GM21515 (cell line): ENCODE results near the gene MYO1D.

ENCODE experiments used
- ATAC-seq: cut with Tn5 transposase; IDR thresholded peaks from one replicate; pipeline ENCODE4 v1.9.1; 2021; ENCODE audit not compliant: unreplicated experiment

The MYO1D gene

DNA sequence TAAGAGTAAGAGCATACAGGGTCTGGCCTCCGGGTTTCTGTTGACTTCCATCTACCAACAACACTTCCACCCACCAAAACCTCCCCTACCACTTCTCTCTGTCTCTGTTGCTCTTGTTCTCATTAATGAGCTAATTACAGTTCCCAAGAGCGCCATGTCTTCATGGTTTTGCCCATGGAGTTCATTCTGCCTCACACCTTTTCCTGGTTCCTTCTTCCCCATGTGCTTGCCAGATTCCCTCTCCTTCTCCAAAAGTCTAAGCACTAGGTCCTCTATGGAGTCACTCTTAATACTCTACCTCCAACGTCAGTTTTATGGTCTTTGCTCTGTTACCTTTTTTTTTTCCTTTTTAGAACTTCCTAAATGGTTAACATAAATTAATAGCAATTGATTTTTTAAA lies 92.8 kb downstream of the MYO1D start:
- no peak for ATAC-seq

DNA sequence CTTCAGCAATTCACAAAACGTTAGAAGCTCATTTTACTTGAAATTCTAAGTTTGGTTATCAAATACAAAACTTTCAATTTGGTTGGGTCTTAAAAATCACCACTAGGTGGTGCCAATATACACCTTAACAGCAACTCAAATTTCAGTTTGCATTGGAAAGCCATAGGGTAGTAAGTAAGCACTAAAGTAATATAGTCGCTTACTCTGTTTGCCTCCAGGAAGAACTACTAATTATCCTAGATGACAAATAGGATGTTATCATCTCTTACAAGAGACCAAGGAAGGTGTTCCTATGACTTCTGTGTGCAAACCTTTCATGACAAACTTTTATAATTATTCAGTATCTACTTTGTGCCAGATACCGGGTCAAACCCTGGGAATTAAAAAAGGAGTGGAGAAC lies 93.3 kb downstream of the MYO1D start:
- no peak for ATAC-seq

DNA sequence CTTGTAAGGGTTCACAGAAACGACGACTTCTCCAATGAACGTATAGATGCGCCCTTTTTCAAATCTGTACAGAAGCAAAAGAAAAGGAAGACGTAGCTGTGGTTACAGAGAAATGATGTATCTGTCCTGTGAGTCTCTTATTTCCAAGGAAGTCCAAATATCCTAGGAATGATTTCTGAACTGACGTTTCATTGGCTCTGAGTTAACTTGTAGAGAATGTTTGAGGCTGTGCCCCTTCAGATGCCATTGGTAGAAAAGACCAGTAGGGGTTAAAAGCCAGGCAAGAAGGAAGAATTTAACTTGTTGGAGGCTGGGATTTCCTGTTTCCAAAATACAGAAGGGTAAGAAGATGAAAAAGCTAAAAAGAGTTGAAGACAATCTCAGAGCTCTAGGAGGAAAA lies 96.2 kb downstream of the MYO1D start:
- no peak for ATAC-seq

DNA sequence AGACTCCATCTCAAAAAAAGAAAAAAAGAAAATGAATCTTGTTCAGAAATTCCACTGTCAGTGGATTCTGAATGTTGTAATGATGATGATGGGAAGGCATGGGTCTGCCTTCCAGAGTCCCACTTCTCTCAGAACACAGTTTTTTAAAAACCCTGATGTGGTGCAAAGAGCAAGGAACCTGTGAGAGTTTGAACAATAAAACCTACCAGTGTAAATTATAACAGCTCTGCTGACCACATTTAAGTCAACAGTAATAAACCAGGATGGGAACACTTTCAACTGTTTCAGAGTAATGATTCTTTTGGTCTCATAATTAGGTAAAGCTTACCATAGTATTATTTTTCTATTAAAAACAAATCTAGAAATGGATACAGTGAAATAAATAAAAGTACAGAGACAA lies 99.0 kb downstream of the MYO1D start:
- no peak for ATAC-seq

DNA sequence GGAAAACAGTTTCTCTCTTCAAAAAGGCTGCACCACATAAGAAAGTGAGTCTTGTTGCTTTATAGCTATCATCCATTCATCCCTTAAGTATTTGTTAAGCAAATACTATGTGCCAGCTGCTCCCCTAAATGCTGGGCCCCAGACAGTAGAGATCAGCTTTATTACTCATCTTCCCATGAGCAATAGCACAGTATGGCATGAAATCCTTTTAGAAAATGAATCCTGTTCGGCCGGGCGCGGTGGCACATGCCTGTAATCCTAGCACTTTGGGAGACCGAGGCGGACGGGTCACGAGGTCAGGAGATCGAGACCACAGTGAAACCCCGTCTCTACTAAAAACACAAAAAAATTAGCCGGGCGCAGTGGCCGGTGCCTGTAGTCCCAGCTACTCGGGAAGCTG lies 99.5 kb downstream of the MYO1D start:
- no peak for ATAC-seq

DNA sequence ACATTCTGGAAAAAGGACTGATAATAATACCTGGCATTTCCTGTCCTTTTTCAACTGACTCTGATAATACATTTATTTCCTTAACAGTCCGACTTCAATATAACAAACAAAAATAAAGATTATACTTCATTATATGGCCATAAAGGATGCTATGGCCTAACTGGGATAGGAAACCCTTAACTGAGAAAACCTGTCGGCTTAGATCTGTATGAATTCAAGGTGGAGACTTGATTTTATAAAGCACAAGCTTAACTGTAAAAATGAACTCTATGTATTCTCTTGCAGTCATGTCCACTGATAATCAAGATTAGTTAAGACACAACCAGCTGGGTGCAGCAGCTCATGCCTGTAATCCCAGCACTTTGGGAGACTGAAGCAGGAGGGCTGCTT lies 102.2 kb downstream of the MYO1D start:
- ATAC-seq = no peak

DNA sequence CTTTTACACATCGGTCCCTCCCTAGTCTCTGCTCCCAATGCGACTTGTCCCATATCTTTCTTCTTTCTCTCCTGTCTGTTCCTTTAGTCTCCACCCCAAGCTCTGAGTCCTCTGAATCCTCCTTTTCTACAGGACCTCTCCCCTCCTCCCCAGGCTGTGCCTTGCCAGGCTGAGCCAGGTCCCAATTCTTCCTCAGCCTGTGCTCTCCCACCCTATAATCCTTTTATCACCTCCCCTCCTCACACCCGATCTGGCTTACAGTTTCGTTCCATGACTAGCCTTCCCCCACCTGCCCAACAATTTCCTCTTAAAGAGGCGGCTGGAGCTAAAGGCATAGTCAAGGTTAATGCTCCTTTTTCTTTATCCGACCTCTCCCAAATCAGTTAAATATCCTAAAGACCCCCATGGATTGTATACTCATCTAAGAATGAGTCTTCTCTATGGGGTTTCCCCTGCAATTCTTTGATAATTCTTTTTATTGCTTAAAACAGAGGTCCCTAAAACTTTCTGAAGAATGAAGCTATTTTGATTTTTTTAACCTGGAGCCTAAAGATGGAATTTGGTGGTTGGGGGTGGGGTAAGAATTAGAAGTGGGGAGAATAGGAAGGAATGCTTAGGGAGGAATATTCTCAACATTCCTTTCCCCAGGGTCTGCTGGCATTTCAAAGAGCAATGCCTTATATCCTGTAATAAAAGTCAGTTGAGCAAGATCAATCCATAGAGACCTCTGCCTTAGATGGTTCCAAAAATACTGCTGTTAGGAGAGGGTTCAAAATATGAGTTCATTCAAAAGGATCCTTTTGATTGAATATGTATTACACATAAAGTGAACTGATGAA lies 102.8 kb downstream of the MYO1D start:
- no peak for ATAC-seq

DNA sequence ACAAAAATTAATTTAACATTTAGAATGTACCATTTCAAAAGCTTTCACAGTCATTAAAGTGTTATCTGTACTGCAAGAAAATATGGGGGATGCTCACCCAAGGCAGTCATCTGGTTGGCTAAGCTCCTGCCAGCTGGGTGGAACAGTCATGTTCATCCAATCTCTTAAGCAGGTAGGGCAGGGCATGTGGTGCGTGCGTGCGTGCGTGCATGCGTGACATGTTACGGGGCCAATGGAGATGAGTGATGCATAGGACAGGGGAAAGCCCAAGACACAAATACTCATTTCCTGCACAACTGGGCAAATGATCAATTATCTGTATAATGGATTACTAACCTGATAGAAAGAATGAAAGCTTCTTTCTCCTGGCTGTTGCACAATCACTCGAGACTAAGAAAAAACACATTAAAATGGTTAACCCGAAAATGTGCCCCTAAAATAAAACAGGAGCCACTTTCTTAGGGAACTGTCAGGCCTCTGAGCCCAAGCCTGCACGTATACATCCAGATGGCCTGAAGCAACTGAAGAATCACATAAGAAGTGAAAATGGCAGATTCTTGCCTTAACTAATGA lies 104.4 kb downstream of the MYO1D start:
- no peak for ATAC-seq

DNA sequence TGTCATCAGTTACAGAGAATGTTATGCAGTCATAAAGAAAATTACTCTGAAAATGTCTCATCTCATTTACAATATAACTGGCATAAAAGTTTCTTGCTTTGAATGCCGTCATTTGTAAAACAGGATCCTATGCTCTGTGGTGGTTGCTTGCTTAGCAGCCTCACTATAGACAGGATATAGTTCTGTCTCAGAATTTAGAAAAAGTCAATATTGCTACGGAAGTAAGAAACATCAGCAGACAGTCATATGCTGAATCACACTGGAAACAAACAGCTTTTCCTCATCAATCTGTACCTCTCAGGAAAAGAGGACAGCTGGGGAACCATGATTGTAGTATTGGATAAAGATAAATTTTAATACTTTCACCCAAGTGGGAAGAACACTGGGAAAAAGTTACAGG lies 105.5 kb downstream of the MYO1D start:
- no peak for ATAC-seq

DNA sequence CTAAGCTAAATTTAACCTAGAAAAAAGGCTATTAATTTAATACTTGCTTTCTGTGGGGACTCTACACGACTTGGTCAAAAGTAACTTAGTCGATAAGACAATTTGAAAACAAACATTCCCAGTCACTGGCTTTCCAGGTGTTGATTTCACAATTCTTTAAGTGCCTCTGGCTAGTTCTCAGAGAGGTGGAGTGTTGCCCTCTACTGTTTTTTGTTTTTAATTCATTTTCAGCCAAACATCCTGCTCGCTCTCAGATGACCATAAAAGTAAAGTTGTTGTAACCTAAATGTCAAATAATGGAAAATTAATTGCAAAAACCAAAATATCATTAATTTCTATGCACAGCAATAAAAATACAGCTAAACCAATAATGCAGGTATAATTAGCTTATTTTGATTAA lies 107.1 kb downstream of the MYO1D start:
- no peak for ATAC-seq

DNA sequence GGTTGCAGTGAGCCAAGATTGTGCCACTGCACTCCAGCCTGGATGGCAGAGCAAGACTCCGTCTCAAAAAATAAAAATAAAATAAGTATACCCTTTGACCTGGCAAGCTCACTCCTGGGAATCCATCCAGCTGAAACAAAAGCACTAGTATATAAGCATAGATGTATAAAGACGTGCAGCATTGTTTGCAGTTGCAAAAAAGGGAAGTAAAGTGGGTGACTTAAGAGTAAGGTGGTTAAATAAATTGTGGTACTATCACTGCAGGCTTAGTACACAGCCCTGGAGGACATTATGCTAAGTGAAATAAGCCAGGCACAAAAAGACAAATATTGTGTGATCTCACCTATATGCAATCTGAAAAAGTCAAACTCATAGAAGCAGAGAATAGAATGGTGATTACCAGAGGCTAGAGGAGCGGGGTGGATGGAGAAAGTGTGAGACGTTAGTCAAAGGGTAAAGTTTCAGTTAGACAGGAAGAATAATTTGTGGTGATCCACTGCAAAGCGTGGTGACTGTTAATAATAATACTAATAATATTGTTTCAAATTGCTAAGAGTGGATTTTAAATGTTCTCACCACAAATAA lies 113.0 kb downstream of the MYO1D start:
- ATAC-seq = no peak

DNA sequence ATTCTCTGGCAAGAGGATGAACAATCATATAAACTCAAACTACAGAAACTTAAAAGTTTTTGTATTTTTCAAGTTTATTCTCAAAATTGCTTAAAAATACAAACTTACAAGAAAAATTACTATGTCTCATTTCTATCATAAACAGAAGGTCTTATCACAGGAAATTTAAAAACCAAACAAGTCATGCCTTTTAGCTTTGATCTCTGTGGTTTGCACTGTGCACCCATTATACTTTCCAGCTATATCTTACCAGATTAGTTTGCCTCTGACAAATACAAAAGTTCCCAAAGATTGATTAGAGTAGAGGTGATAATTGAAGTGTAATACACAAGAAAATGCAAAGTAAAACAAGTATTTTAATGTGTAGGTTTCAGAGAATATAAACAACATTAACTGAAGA lies 117.4 kb downstream of the MYO1D start:
- no peak for ATAC-seq

DNA sequence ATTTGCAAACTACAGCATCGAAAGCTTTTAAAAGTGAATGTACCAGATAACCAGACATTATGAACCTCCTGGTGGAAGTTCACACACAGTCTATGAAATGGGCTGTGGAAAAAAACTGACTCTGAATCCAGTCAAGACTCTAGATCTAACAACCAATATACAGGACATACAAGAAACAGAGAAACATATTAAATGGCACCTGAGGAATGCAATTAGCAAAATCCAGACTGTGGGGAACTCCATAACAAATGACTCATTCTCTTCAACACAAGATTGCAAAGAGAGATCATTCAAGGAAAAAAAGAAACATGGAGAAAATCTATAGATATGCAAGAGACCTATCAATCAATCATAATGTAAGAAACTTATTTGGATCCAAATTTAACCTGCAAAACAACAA lies 119.0 kb downstream of the MYO1D start:
- no peak for ATAC-seq

DNA sequence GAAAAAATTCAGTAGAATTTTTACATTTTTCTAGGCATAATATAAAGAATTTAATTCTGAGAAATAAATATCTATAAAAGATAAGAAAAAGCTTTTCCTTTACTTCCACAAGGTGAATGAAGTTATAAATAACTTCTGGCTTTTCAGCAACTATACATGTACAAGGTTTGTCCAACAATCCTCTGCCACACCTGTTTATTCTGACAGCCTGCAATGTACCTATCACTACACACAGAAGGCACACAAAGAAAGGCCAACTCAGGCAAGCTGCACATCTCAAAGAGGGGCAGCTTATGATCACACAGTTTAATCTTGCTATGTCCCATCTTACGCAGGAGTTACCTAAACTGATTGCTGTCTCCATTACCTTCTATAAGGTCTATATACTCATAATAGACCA lies 120.2 kb downstream of the MYO1D start:
- no peak for ATAC-seq

DNA sequence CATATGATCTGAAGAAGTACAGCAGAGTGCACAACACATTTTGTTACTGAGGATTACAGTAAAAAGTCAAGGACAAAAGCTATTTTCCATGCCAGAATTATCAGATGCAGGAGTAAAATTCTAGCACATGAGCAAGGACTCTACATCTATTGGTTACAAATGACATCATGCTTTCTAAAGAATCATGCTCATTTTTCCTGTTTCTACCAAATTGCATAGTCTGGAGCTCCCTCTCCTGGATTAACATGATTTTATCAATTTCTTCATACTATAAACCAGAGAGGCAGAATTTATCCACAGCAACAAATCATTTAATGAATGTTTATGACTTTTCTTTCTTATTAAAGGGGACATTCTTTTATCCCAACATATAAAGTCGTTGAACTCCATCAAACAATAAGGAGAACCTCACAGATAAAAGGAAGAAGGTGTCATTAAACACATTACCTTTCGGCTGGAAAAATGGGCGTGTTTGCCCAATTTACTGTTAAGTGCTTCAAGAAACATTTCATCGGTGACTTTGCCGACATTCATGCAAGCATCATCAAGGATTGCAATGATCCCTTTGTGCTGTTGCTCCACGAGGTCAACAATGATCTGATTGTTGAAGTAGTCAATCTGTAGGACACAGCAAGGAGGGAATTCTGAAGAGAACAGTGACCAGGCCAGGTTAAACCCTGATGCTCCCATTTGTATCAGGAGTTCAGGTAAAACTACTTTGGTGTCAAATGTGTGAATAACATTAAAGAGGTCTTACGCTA lies 121.7 kb downstream of the MYO1D start:
- no peak for ATAC-seq

DNA sequence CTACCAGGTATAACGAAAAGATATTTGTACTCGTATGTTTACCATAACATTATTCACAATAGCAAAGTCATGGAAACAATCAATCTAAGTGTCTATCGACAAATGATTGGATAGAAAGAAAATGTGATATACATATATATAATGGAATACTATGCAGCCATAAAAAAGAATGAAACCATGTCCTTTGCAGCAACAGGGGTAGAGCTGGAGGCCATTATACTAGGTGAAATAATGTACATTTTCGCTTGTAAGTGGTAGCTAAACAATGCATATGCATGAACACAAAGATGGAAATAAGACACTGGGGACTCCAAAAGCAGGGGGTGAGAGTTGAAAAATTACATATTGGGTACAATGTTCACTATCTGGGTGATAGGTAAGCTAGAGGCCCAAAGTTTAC lies 124.0 kb downstream of the MYO1D start:
- no peak for ATAC-seq

DNA sequence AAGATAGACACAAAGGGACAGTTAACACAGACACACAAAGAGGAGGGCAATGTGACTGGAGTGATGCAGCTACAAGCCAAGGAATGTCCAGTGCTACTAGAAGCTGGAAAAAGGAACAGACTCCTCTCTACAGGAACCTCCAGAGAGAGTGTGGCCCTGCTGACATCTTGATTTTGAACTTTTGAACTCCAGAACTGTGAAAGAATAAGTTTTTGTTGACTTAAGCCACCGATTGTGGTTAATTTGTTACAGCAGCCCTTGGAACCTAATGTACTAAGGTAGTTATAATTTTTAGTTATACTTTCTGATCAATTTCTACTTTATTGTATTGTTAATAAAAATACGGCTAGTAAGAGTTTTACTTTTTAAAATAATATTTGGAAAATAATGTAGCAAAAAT lies 129.1 kb downstream of the MYO1D start:
- ATAC-seq = no peak

DNA sequence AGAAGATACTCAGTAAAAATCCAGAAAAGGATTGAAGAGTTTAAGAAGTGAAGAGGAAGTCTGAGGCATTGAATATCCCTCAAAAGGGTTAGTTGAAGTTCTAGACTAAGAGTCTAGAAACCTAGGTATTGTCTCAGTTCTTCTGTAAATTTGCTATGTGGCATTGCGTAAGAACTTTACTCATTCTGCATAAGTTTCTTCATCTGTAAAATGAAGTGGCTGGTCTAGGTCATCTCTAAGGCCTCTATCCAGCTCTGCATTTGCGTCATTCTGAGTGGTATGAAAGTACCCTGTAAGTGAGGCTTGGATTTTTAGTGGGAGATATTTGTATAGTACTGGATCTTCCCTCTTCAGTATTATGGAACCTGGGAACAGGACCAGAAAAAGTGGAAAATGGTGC lies 130.2 kb downstream of the MYO1D start:
- ATAC-seq = no peak

DNA sequence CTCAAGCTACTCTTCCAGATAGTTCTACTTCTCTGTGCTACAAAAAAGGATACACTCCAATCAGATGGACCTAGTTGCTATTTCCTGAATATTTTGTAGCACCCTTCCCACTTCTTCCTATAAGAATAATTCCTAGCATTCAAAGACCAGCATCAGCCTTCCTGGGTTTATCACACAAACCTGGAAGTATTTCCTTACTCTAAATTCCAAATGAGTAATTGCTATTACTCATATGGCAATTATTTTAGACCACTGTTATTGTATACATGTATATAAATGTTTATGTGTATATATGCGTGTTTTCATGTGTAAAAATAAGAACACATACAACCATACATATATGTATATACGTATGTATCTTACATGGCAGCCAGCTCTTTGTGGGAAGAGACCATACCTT lies 130.6 kb downstream of the MYO1D start:
- ATAC-seq = no peak

DNA sequence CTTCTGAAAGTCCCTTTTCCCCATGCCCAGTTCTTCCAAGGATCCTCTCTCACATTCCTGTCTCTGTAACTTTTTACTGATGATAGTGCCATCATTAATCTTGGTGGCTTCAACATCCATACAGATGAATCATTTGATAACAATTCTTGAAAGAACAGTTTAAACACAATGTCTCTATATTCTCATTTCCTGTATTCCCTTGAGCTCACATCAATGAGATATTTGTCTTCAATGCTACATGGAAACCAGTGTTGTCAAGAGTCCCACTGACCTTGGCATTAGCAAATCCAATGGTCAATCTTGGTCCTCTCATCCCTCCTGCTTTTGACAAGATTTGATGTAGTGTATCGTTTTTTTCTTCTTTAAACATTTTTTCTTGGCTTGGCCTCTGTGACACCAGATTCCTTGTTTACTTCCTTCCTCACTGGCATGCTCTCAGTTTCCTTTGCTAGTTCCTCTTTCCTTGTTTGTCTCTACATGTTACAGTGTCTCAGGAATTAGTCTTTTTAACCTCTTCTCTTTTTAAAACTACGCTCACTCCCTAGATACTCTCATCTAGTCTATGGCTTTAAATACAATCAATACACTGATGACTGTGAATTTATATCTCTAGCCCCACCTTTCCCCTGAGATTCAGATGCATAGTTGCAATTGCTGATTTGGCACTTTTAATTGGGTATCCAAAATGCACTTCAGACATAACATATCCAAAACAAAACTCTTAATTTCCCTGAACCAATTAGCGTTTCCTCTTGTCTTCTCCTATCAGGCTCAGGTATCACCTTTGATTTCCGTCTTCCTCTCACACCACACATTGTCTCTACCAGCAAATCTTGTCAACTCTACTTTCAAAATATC lies 134.0 kb downstream of the MYO1D start:
- ATAC-seq = no peak

DNA sequence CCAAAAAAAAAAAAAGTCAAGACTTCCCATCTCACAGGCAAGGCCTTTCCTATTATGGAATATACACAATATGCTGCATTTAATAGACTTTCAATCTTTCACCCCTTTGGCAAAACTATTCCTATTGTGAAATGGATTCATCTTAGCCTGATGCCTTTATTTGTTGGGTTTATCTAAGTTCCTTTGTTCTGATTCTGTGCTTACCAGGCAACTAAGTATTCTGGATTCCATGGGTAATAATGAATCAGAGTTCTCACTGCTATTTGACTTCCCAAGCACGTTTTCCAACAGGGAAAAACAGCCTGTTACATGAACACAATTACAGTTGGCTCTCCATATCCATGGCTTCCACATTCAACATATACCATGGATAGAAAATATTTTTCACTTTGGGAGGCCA lies 135.5 kb downstream of the MYO1D start:
- no peak for ATAC-seq
